GM12878 (cell line): ENCODE measurements around the gene TIMP4. TPM values are rescaled to one million over a fixed set of nuclear protein-coding genes. Genes with fewer than 3 reads are reported as not detected.

Experiments
- ASH2L ChIP-seq: fragments of 300-600, 200-600 bp; sonication (generic); IDR thresholded peaks from 2 replicates; pipeline ENCODE4 v1.6.1; 2017; ENCODE audit warnings: low read depth, mild to moderate bottlenecking, borderline replicate concordance
- BCLAF1 ChIP-seq: fragments of 450-650 bp; IDR thresholded peaks from 2 replicates; pipeline ENCODE4 v1.6.1; 2017; ENCODE audit warnings: antibody characterized with exemption, mild to moderate bottlenecking, moderate library complexity
- CBFB ChIP-seq: IDR thresholded peaks from 2 replicates; pipeline ENCODE4 v1.6.1; 2016; ENCODE audit warnings: antibody characterized with exemption, low read depth
- CBX5 ChIP-seq: sonication (generic); IDR thresholded peaks from 2 replicates; pipeline ENCODE4 v1.6.1; 2016; ENCODE audit warnings: low read depth, moderate library complexity, mild to moderate bottlenecking, inconsistent platforms
- DPF2 ChIP-seq: fragments of 450-650 bp; IDR thresholded peaks from 2 replicates; pipeline ENCODE4 v1.6.1; 2017; ENCODE audit warnings: mild to moderate bottlenecking
- EZH2 ChIP-seq: IDR thresholded peaks from 2 replicates; pipeline ENCODE4 v1.6.1; 2012; ENCODE audit warnings: low read depth, mild to moderate bottlenecking, control low read depth, inconsistent platforms, low read length, borderline replicate concordance; ENCODE audit not compliant: control insufficient read depth
- FOXK2 ChIP-seq: fragments of 450-650 bp; IDR thresholded peaks from 2 replicates; pipeline ENCODE4 v1.6.1; 2017; ENCODE audit warnings: mild to moderate bottlenecking, moderate library complexity
- GATAD2B ChIP-seq: fragments of 450-650 bp; conservative IDR thresholded peaks from 2 replicates; pipeline ENCODE4 v1.6.1; 2017; ENCODE audit warnings: low read depth, mild to moderate bottlenecking, moderate library complexity
- HDGF ChIP-seq: fragments of 450-650 bp; IDR thresholded peaks from 2 replicates; pipeline ENCODE4 v1.6.1; 2016; ENCODE audit warnings: antibody characterized with exemption
- HSF1 ChIP-seq: fragments of 150-350 bp; IDR thresholded peaks from 2 replicates; pipeline ENCODE4 v1.6.1; 2014; ENCODE audit warnings: mild to moderate bottlenecking, low read depth, low read length
- IRF5 ChIP-seq: fragments of 450-650 bp; IDR thresholded peaks from 2 replicates; pipeline ENCODE4 v1.6.1; 2017; ENCODE audit warnings: borderline replicate concordance
- JUNB ChIP-seq: IDR thresholded peaks from 2 replicates; pipeline ENCODE4 v1.6.1; 2016; ENCODE audit warnings: antibody characterized with exemption, mild to moderate bottlenecking
- NFYA ChIP-seq: IDR thresholded peaks from 2 replicates; pipeline ENCODE4 v1.6.1; 2011; ENCODE audit warnings: low read depth, mild to moderate bottlenecking, low read length, improper control_type of control experiment, borderline replicate concordance
- RCOR1 ChIP-seq: conservative IDR thresholded peaks from 2 replicates; pipeline ENCODE4 v1.6.1; 2012; ENCODE audit warnings: low read depth, low read length, improper control_type of control experiment
- REST ChIP-seq: IDR thresholded peaks from 2 replicates; pipeline ENCODE4 v1.6.1; 2012; ENCODE audit warnings: mild to moderate bottlenecking, low read depth, low read length
- SMAD5 ChIP-seq: IDR thresholded peaks from 2 replicates; pipeline ENCODE4 v1.6.1; 2016; ENCODE audit warnings: antibody characterized with exemption, low read depth
- STAT1 ChIP-seq: fragments of 450-650 bp; conservative IDR thresholded peaks from 2 replicates; pipeline ENCODE4 v1.6.1; 2014; ENCODE audit warnings: antibody characterized with exemption, mild to moderate bottlenecking
- TCF3 ChIP-seq: IDR thresholded peaks from 2 replicates; pipeline ENCODE4 v1.6.1; 2012; ENCODE audit warnings: low read depth, mild to moderate bottlenecking, low read length, borderline replicate concordance; ENCODE audit not compliant: insufficient read depth
- ZBTB33 ChIP-seq: fragments of 450-650 bp; IDR thresholded peaks from 2 replicates; pipeline ENCODE4 v1.6.1; 2017; ENCODE audit warnings: mild to moderate bottlenecking
- ZZZ3 ChIP-seq: IDR thresholded peaks from 2 replicates; pipeline ENCODE4 v1.6.1; 2011; ENCODE audit warnings: low read depth; ENCODE audit not compliant: control insufficient read depth, insufficient read length
- polyA plus RNA-seq, 11 experiments: library from polyadenylated mRNA; depleted of rRNA in 4 of 11; unstranded in 6 of 11; stranded (reverse) in 5 of 11; fragments of >200 nt; fragmentation: Nextera tagmentation in 4 of 11; fragmentation: Illumina TruSeq in 1 of 11; extraction: Ambion mirVana in 4 of 11; extraction: Trizol in 1 of 11; gene quantifications; 1 replicate in 1 of 11; 2 replicates in 10 of 11; pipeline versions ENCODE4 v1.2.1 to v1.2.3, GENCODE V29; 2011 to 2016; ENCODE audit warnings: inconsistent platforms in 2 of 11, missing spikeins in 2 of 11, low read depth in 1 of 11
- total RNA-seq, 4 experiments: library from RNA; depleted of rRNA in 3 of 4; stranded (reverse); fragments of >200 nt in 3 of 4; fragmentation: Illumina TruSeq in 1 of 4; extraction: Trizol in 1 of 4; gene quantifications; 2 replicates each; pipeline versions ENCODE4 v1.2.1 to v1.2.3, GENCODE V29; 2013 to 2021

TIMP4 gene
- total and polyA plus RNA-seq, 10 of the 15 experiments (the other 5 are each of a cell fraction or from before 2014, with no cell fraction given), result 0.07 TPM; not detected in 9

- TF ChIP-seq EZH2, result no peak
- TF ChIP-seq JUNB, result peak; percentile 95
- TF ChIP-seq GATAD2B, result no peak; the same call in 1 of the 2 replicates
- no peak for TF ChIP-seq STAT1
- no peak for TF ChIP-seq ZZZ3
- TF ChIP-seq NFYA, result no peak
- no peak for TF ChIP-seq FOXK2
- no peak for TF ChIP-seq IRF5
- TF ChIP-seq ZBTB33, result no peak
- no peak for TF ChIP-seq RCOR1
- no peak for TF ChIP-seq CBX5
- no peak for TF ChIP-seq REST
- no peak for TF ChIP-seq BCLAF1
- no peak for TF ChIP-seq SMAD5
- TF ChIP-seq DPF2, result peak; percentile 73; the same call in 1 of the 2 replicates
- TF ChIP-seq HSF1, result no peak
- no peak for TF ChIP-seq HDGF
- no peak for TF ChIP-seq TCF3
- TF ChIP-seq CBFB, result peak; percentile 96
- no peak for TF ChIP-seq ASH2L
These were observed 34.9 kb upstream of the TIMP4 start (continued) for GRCh38 chr3:12193485-12194165.
